NCI-H226 (cell line): ENCODE results near the gene TRIM63.

ENCODE experiments used
- DNase-seq: peaks from one replicate; pipeline ENCODE4 v3.0.0-alpha.2; 2015

The TRIM63 gene

GRCh38 chr1:26053718-26054560, 13.5 kb downstream of the TRIM63 start:
- no peak for DNase-seq

- no peak for DNase-seq
These were observed 17.2 kb downstream of the TRIM63 start for GRCh38 chr1:26050248-26050640.

GRCh38 chr1:26049531-26050247, 17.7 kb downstream of the TRIM63 start:
- no peak for DNase-seq

- DNase-seq = no peak
These were observed 20.1 kb downstream of the TRIM63 start for GRCh38 chr1:26047278-26047874.

- no peak for DNase-seq
These were observed 21.0 kb downstream of the TRIM63 start for GRCh38 chr1:26046246-26047095.

- DNase-seq = no peak
These were observed 21.6 kb downstream of the TRIM63 start, which contains the start of gene SLC30A2 for GRCh38 chr1:26045722-26046245. Gene SLC30A2, minus strand, starts transcription at chr1:26046118. Its CDS starts 222 bp downstream, at chr1:26045896.

GRCh38 chr1:26044971-26045721, 22.3 kb downstream of the TRIM63 start:
- no peak for DNase-seq

- DNase-seq = no peak
These were observed 23.0 kb downstream of the TRIM63 start for GRCh38 chr1:26044414-26044813.

GRCh38 chr1:26043765-26044164, 23.7 kb downstream of the TRIM63 start:
- no peak for DNase-seq

GRCh38 chr1:26041978-26042377, 25.5 kb downstream of the TRIM63 start:
- DNase-seq = no peak

- no peak for DNase-seq
These were observed 26.0 kb downstream of the TRIM63 start for GRCh38 chr1:26041401-26041800.

GRCh38 chr1:26038904-26039303, 28.5 kb downstream of the TRIM63 start:
- no peak for DNase-seq

GRCh38 chr1:26038477-26038876, 29.0 kb downstream of the TRIM63 start:
- DNase-seq = no peak

GRCh38 chr1:26037904-26038303, 29.5 kb downstream of the TRIM63 start:
- DNase-seq = no peak

- DNase-seq = no peak
These were observed 30.6 kb downstream of the TRIM63 start for GRCh38 chr1:26036756-26037281.

GRCh38 chr1:26035959-26036755, 31.3 kb downstream of the TRIM63 start:
- peak; percentile 38 for DNase-seq

- peak; percentile 73 for DNase-seq
These were observed 32.0 kb downstream of the TRIM63 start for GRCh38 chr1:26035203-26035958.

GRCh38 chr1:26034504-26035202, 32.8 kb downstream of the TRIM63 start:
- DNase-seq = no peak
